HT1080 (cell line): ENCODE data around the gene IGLL1. TPM values are rescaled to one million over a fixed set of nuclear protein-coding genes. Genes with fewer than 3 reads are reported as not detected.
"Not testable (repeated sequence)": the region's sequence is repeated elsewhere in the genome, so short reads cannot be mapped to it uniquely, and the experiment has no call there.

Experiments
- DNase-seq: peaks from one replicate; pipeline ENCODE4 v3.0.0-alpha.2; 2015; ENCODE audit warnings: low read depth
- total RNA-seq: library from RNA; depleted of rRNA; stranded (reverse); fragments of >200 nt; shearing (Covaris generic); gene quantifications from 2 replicates; pipeline ENCODE4 v1.2.3, GENCODE V29; 2014

IGLL1 gene
- total RNA-seq, 1 experiment from 2014 or later: not detected

- DNase-seq: no peak
Measured at GRCh38 chr22:23591846-23592245, 11.8 kb upstream of the IGLL1 start.

GRCh38 chr22:23591201-23591791 is 11.2 kb upstream of the IGLL1 start:
- DNase-seq: peak; percentile 30

GRCh38 chr22:23583836-23584235 is 3.7 kb upstream of the IGLL1 start:
- no peak for DNase-seq

- DNase-seq: no peak
Measured at GRCh38 chr22:23583153-23583552, 3.1 kb upstream of the IGLL1 start.

GRCh38 chr22:23581260-23581650 is 1.2 kb upstream of the IGLL1 start:
- no peak for DNase-seq

- DNase-seq: no peak
Measured at GRCh38 chr22:23580576-23581259, 628 bp upstream of the IGLL1 start.

GRCh38 chr22:23579280-23579679 is 810 bp downstream of the IGLL1 start:
- DNase-seq: no peak

- no peak for DNase-seq
Measured at GRCh38 chr22:23578306-23578705, 1.8 kb downstream of the IGLL1 start.

GRCh38 chr22:23576681-23577080 is 3.4 kb downstream of the IGLL1 start:
- no peak for DNase-seq

- no peak for DNase-seq
Measured at GRCh38 chr22:23575601-23576000, 4.5 kb downstream of the IGLL1 start.

GRCh38 chr22:23574877-23575276 is 5.2 kb downstream of the IGLL1 start:
- DNase-seq: no peak

- DNase-seq: no peak
Measured at GRCh38 chr22:23574371-23574811, 5.7 kb downstream of the IGLL1 start.

GRCh38 chr22:23573701-23574235 is 6.3 kb downstream of the IGLL1 start:
- DNase-seq: not testable (repeated sequence)

- DNase-seq: not testable (repeated sequence)
Measured at GRCh38 chr22:23573106-23573505, 7.0 kb downstream of the IGLL1 start.

GRCh38 chr22:23571486-23571885 is 8.6 kb downstream of the IGLL1 start:
- no peak for DNase-seq

GRCh38 chr22:23570681-23571080 is 9.4 kb downstream of the IGLL1 start:
- DNase-seq: no peak

- no peak for DNase-seq
Measured at GRCh38 chr22:23569716-23570115, 10.4 kb downstream of the IGLL1 start.

GRCh38 chr22:23569291-23569690 is 10.8 kb downstream of the IGLL1 start:
- DNase-seq: no peak

- no peak for DNase-seq
Measured at GRCh38 chr22:23566705-23567475, 13.2 kb downstream of the IGLL1 start.

GRCh38 chr22:23565915-23566704 is 14.0 kb downstream of the IGLL1 start:
- DNase-seq: no peak

GRCh38 chr22:23565305-23565914 is 14.7 kb downstream of the IGLL1 start:
- peak; percentile 10 for DNase-seq
